Adrenal gland (tissue), 5 donors: ENCODE data around the gene TCP11L2.

Source experiments
- CTCF ChIP-seq, 6 experiments: fragments of 450-650 bp in 4 of 6; fragments of 200-600 bp in 2 of 6; sonication (generic) in 1 of 6; IDR thresholded peaks; 1 replicate in 5 of 6; 2 replicates in 1 of 6; pipeline versions ENCODE4 v1.5.1 to v1.8.0; 2016 to 2021; ENCODE audit warnings: antibody characterized with exemption in 6 of 6, mild to moderate bottlenecking in 2 of 6, moderate library complexity in 1 of 6
- POLR2A ChIP-seq, 2 donors: fragments of 450-650 bp; IDR thresholded peaks; one replicate each; pipeline ENCODE4 v1.6.1; 2017; ENCODE audit warnings: antibody characterized with exemption in 2 of 2, mild to moderate bottlenecking in 2 of 2, moderate library complexity in 1 of 2
- donor health status: DM: no; HTN: no; CAD: no.

DNA sequence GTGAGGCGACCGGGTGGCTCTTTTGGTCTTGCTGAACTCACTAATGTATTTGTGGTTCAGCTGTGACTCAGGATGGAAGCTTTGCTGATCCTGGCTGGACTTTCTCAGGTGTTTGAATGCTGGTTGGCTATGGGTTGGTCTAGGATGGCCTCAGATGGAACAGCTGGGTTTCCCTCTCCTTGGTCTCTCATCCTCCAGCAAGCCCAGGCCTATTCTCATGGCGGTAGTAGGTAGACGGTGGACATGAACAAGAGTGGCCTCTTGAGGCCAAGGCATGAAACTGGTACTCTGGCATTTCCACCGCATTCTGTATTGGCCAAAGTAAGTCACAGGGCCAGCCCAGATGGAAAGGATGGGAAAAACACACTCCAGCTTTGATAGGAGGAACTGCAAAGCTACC lies 43.2 kb downstream of the TCP11L2 start:
- TF ChIP-seq POLR2A (IDR thresholded peaks at IDR 0.05) (no peak), CTCF (IDR thresholded peaks at IDR 0.05) (peak; percentile 21 to 59 (median 45))
